RWPE1 (cell line): Measurements from ENCODE around the gene APLF.
A peak's percentile ranks its signal among the peaks of the same experiment; 100 is the strongest.
"Not testable (repeated sequence)": the region's sequence is repeated elsewhere in the genome, so short reads cannot be mapped to it uniquely, and the experiment has no call there.

Experiments used
- CTCF ChIA-PET: fragments of 350-600 bp; sonication (Branson Sonifier 250); formaldehyde crosslinking; extraction: SDS; loops from one replicate; lab custom pipeline; 2021; lab: Yijun Ruan, JAX
- POLR2A ChIA-PET: fragments of 400-600 bp; formaldehyde crosslinking; extraction: SDS; loops from one replicate; lab custom pipeline; 2020; ENCODE audit warnings: antibody characterized with exemption; ENCODE audit not compliant: low non-redundant PET; lab: Yijun Ruan, JAX
- DNase-seq: peaks from one replicate; pipeline ENCODE4 v3.0.0; 2012; ENCODE audit warnings: low spot score
- H3K27ac ChIP-seq: fragments of 450-650 bp; 2 replicates; pipeline ENCODE4 v1.5.1; 2017
- TF ChIP-seq, protein P1 (sequence below): fragments of 450-650 bp; conservative IDR thresholded peaks from 2 replicates; pipeline ENCODE4 v1.5.1; 2017; ENCODE audit warnings: low read depth, mild to moderate bottlenecking

APLF gene

DNA sequence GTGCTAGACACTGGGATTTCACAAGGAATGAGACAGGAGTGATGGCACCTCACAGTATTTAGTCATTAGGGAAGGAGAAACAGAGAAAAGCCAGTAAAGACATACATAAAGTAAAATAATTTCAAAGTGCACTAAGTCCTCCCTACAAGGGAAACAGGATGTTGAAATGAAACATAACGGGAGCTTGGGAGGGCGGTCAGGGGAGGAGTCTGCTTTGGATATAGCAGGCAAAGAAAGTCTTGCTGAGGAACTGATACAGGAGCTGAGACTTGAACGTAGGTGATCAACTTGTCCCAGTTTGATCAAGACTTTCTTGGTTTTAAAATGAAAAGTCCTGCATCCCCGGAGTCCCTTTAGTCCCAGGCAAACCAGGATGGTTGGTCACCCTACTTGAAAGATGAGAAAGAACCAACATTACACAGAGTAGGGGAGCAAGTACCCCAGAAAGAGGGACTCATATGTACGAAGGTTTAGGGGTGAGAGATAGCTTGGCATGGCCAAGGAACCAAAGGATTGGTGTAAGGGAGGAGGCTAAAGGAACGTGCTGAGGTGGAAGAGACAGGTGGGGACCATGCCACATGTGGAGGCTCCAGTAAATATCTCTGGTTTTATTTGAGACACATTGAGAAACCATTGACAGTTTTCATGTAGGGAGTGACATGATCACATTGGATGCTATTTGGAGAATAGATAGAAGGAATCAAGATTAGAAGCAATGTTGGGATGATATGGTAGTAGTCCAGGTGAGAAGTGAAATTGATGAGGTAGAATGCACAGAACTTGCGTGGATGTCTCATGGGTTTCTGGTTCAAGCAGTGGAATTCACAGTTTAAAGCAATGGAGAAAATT, 28.7 kb upstream of the APLF start:
- no peak overlapping the region for H3K27ac ChIP-seq
- DNase-seq, result no peak
- TF ChIP-seq, protein P1, sequence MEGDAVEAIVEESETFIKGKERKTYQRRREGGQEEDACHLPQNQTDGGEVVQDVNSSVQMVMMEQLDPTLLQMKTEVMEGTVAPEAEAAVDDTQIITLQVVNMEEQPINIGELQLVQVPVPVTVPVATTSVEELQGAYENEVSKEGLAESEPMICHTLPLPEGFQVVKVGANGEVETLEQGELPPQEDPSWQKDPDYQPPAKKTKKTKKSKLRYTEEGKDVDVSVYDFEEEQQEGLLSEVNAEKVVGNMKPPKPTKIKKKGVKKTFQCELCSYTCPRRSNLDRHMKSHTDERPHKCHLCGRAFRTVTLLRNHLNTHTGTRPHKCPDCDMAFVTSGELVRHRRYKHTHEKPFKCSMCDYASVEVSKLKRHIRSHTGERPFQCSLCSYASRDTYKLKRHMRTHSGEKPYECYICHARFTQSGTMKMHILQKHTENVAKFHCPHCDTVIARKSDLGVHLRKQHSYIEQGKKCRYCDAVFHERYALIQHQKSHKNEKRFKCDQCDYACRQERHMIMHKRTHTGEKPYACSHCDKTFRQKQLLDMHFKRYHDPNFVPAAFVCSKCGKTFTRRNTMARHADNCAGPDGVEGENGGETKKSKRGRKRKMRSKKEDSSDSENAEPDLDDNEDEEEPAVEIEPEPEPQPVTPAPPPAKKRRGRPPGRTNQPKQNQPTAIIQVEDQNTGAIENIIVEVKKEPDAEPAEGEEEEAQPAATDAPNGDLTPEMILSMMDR, result no peak
- ChIA-PET POLR2A (interaction anchor here (0.7 kb wide), 1 partner anchor 155 kb away, joined by 3 read pairs; no protein-coding TSS in a partner anchor), CTCF (no interaction called here)

DNA sequence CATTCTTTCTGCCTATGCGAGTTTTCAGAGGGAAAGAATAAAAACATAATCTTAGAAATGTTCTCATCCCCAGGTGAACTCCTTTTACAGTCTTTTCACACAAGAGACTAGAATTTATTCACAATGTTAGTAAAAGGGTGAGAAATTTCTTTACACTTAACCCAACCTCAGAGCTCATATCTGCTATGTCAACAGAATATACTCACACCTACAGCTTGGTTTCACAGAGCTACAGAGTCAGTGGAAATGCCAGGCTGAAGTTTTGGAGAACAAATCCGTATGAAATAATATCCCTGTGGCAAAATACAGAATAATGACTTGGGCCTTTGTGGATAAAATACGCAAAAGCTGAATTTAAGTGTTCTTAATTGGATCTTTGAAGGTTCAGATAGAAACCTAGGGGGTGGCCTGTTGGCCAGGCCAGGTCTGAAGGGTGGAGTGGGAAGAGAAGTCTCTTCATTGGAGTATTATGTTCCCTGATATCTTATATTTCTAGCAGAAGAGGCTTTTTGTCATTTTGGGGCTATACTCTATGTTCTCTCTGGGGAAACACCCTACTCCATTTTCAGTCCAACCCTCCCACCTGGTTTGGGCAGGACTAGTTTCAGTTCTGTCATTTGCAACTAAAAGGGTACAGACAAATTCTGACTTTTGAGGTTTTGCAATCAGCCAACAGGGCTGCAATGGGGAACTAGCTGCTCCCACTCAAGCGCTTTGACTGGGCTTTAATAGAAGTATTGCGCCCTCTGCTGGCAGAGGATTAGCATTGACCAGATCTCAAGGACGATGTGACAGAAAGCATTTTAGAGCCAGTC, 26.0 kb upstream of the APLF start:
- TF ChIP-seq, protein P1, result peak; percentile 84
- peak; percentile 56 for DNase-seq
- CTCF ChIA-PET, result interaction anchor here (0.6 to 2.2 kb wide), 12 partner anchors 9 to 1617 kb away, joined by 3 to 7 read pairs (median 3); no protein-coding TSS in a partner anchor
- POLR2A ChIA-PET, result no interaction called here
- H3K27ac ChIP-seq, result no peak overlapping the region

DNA sequence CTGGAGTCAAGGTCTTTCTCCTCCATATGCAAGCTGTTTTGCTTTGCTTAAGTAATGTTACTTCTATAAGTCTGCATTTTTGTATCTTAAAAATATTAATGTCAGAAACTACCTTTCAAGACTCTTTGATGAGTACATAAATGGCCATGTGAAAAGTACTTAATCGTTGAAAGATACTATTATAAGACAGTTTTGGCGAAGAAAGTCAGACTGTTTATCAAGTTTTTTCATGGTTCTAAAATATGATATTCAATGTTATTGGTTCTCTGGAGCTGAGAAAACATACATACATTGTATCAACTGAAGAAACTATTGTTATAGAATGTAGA, 25.4 kb upstream of the APLF start:
- POLR2A ChIA-PET, result no interaction called here
- TF ChIP-seq, protein P1, result peak; percentile 39
- no peak for DNase-seq
- H3K27ac ChIP-seq, result no peak overlapping the region
- CTCF ChIA-PET, result interaction anchor here (0.5 to 2.2 kb wide), 9 partner anchors 10 to 319 kb away, joined by 3 to 7 read pairs (median 4); no protein-coding TSS in a partner anchor

DNA sequence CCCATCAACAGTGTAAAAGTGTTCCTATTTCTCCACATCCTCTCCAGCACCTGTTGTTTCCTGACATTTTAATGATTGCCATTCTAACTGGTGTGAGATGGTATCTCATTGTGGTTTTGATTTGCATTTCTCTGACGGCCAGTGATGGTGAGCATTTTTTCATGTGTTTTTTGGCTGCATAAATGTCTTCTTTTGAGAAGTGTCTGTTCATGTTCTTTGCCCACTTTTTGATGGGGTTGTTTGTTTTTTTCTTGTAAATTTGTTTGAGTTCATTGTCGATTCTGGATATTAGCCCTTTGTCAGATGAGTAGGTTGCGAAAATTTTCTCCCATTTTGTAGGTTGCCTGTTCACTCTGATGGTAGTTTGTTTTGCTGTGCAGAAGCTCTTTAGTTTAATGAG, 21.0 kb upstream of the APLF start:
- DNase-seq, H3K27ac ChIP-seq, POLR2A ChIA-PET, CTCF ChIA-PET: not testable (repeated sequence)

DNA sequence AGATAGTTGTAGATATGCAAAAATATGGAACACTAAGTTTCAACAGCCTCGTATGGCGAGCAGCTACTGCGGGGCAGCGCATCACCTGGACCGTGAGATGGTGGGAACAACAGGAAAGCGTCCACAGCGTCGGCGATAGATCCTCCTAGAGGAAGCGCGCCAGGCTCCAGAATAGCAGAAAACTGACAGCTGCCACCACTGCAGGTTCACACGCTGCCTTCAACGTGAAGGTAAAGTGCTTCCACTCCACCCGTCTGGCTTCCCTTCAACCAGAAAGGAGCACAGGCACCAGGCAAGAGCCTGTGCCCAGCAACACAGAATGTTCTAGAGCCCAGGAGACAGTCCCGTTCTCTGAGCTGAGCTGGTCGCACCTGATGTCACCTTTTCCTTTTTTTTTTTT, 20.3 kb upstream of the APLF start:
- POLR2A ChIA-PET, result no interaction called here
- TF ChIP-seq, protein P1, result no peak
- CTCF ChIA-PET, result no interaction called here
- no peak overlapping the region for H3K27ac ChIP-seq
- no peak for DNase-seq

DNA sequence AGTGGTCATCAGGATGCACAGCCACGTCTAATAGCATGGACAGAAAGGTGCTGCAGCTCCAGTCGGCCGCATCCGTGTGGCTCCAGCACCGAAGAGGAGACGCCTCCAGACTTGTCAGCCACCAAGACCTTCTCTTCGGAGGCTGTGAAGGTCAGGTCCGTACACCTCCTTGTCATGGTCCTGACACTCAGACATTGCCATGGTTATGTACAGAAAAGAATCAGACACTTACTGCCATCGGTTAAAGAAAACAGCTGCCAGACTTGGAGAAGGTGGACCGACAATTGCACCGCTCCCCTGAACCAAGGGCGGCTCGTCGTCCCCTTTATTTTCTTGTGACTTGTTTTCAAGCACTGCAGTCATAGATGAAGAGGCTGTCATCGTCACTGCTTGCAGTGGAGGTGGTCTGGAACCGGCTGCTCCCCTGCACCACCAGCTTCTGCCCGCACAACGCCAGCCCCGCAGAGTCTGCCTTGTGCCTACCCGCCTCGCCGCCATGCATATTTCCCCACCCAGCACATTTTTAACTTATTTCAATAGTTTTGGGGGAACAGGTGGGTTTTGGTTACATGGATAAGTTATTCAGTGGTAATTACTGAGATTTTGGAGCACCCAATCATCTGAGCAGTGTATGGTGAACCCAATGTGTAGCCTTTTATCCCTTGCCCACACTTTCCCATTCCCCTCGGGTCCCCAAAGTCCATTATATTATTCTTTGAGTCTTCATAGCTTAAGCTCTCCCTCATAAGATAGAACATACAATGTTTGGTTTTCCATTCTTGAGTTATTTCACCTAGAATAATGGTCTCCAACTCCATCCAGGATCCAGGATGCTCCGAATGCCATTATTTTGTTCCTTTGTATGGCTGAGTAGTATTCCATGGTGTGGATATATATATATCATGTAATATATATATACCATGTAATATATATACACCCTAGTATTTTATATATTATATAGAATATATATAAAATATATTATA, 18.4 kb upstream of the APLF start:
- DNase-seq, result no peak
- H3K27ac ChIP-seq, result no peak overlapping the region
- CTCF ChIA-PET, result no interaction called here
- POLR2A ChIA-PET, result no interaction called here
- TF ChIP-seq, protein P1, result no peak
